Lung (tissue), 12 donors: ENCODE data around the gene PIWIL1. TPM values are rescaled to one million over a fixed set of nuclear protein-coding genes. Genes with fewer than 3 reads are reported as not detected.
A peak's percentile ranks its signal among the peaks of the same experiment; 100 is the strongest.

Experiments
- ATAC-seq: fragments of 200-7000 bp; cut with Tn5 transposase; one replicate; pipeline ENCODE4 v1.9.1; 2020; ENCODE audit warnings: moderate number of reproducible peaks; ENCODE audit not compliant: insufficient read depth, low FRiP score
- DNase-seq, 3 donors: peaks; one replicate each; pipeline ENCODE4 v3.0.0-alpha.2; 2013 to 2017
- H3K27ac ChIP-seq, 2 donors: one replicate each; pipeline ENCODE4 v1.5.1; 2013; ENCODE audit warnings: mild to moderate bottlenecking in 2 of 2, moderate library complexity in 2 of 2, control low read depth in 1 of 2, inconsistent platforms in 1 of 2, low read depth in 1 of 2, low read length in 1 of 2
- H3K27me3 ChIP-seq, 3 donors: one replicate each; pipeline ENCODE4 v1.5.1; 2013; ENCODE audit warnings: low read length in 2 of 3; ENCODE audit not compliant: control insufficient read depth in 3 of 3, insufficient read depth in 3 of 3
- H3K36me3 ChIP-seq, 4 donors: one replicate each; pipeline ENCODE4 v1.5.1; 2013; ENCODE audit warnings: low read length in 4 of 4, mild to moderate bottlenecking in 1 of 4, moderate library complexity in 1 of 4; ENCODE audit not compliant: control insufficient read depth in 4 of 4, insufficient read depth in 4 of 4
- H3K4me1 ChIP-seq, 5 donors: one replicate each; pipeline ENCODE4 v1.5.1; 2013; ENCODE audit warnings: low read length in 5 of 5, mild to moderate bottlenecking in 2 of 5, moderate library complexity in 1 of 5; ENCODE audit not compliant: control insufficient read depth in 5 of 5, insufficient read depth in 5 of 5
- H3K4me3 ChIP-seq: one replicate; pipeline ENCODE4 v1.5.1; 2013; ENCODE audit warnings: mild to moderate bottlenecking, control low read depth, moderate library complexity
- H3K9ac ChIP-seq, 2 donors: one replicate each; pipeline ENCODE4 v1.5.1; 2013; ENCODE audit warnings: low read length in 2 of 2, control low read depth in 1 of 2; ENCODE audit not compliant: insufficient read depth in 1 of 2
- H3K9me3 ChIP-seq, 4 donors: one replicate each; pipeline ENCODE4 v1.5.1; 2013; ENCODE audit warnings: low read length in 3 of 4, mild to moderate bottlenecking in 1 of 4, moderate library complexity in 1 of 4; ENCODE audit not compliant: control insufficient read depth in 4 of 4, insufficient read depth in 3 of 4
- WGBS, 2 donors: extraction: QIAGEN DNeasy Blood & Tissue Kit; methylation state at CpG; one replicate each; pipeline ENCODE4 v1.1.7; 2013; 5-methylcytosine and 5-hydroxymethylcytosine counted together
- polyA plus RNA-seq, 2 donors: library from polyadenylated mRNA; stranded (reverse); fragments of 200-250 nt; gene quantifications; one replicate each; pipeline ENCODE4 v1.2.1, GENCODE V29; 2013
- total RNA-seq, 2 donors: library from RNA; depleted of rRNA in 1 of 2; stranded (reverse); fragments of >200 nt in 1 of 2; gene quantifications; one replicate each; pipeline ENCODE4 v1.2.1, GENCODE V29; 2014 to 2021
- TF ChIP-seq, protein P1 (sequence below): IDR thresholded peaks from 2 replicates; pipeline ENCODE4 v1.5.1; 2012; ENCODE audit warnings: mild to moderate bottlenecking; ENCODE audit errors: control extremely low read depth, extremely low read depth
- donor health status: control.
- donor health status: control.
- donor health status: Bipolar disorder and iron deficiency.
- donor health status: healthy.
- donor health status: DM: yes; HTN: yes; CAD: no.

The PIWIL1 gene
- total and polyA plus RNA-seq, 4 donors, result not detected

DNA sequence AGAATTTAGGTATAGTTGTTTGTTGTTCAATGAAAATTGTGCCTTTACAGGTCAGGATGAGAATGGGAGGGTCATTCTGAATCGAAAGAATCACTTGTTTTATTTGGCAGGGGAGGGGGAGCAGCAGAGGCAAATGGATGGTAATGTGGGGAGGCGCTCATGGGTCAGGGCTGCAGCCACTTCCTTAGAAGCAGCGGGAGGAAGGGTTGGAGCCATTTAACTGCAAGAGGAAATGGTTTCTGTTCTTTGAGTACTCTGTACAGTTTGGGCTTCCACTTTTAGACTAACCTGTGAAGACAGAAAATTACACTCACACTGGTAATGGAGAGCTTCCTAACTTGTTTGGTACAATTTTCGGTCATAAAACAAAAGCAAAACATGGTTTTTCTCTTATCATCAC, 57.2 kb downstream of the PIWIL1 start:
- H3K9me3 ChIP-seq, result peaks cover 0 to 6% (median 0%) of the 10 kb centered on the region in 4 donors
- no peak overlapping the region for H3K27ac ChIP-seq
- no peak overlapping the region for H3K4me3 ChIP-seq
- WGBS, 2 donors, result 32 to 42% methylated on average over 4 of the region's 4 CpGs
- TF ChIP-seq, protein P1, sequence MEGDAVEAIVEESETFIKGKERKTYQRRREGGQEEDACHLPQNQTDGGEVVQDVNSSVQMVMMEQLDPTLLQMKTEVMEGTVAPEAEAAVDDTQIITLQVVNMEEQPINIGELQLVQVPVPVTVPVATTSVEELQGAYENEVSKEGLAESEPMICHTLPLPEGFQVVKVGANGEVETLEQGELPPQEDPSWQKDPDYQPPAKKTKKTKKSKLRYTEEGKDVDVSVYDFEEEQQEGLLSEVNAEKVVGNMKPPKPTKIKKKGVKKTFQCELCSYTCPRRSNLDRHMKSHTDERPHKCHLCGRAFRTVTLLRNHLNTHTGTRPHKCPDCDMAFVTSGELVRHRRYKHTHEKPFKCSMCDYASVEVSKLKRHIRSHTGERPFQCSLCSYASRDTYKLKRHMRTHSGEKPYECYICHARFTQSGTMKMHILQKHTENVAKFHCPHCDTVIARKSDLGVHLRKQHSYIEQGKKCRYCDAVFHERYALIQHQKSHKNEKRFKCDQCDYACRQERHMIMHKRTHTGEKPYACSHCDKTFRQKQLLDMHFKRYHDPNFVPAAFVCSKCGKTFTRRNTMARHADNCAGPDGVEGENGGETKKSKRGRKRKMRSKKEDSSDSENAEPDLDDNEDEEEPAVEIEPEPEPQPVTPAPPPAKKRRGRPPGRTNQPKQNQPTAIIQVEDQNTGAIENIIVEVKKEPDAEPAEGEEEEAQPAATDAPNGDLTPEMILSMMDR, result no peak
- no peak for DNase-seq
- no peaks in the 10 kb centered on the region for H3K36me3 ChIP-seq
- H3K4me1 ChIP-seq, result no peaks in the 10 kb centered on the region
- no peak for ATAC-seq
- no peak overlapping the region for H3K9ac ChIP-seq
- H3K27me3 ChIP-seq, result peaks cover 0 to 6% (median 0%) of the 10 kb centered on the region in 3 donors

- no peak overlapping the region for H3K27ac ChIP-seq
- TF ChIP-seq, protein P1, result no peak
- no peaks in the 10 kb centered on the region for H3K36me3 ChIP-seq
- peaks cover 0 to 4% (median under 1%) of the 10 kb centered on the region in 3 donors for H3K27me3 ChIP-seq
- WGBS, 2 donors, result 76 to 86% methylated on average over 2 of the region's 2 CpGs
- H3K4me1 ChIP-seq, result no peaks in the 10 kb centered on the region
- H3K9ac ChIP-seq, result no peak overlapping the region
- H3K9me3 ChIP-seq, result peaks cover 0 to 4% (median 0%) of the 10 kb centered on the region in 4 donors
- no peak overlapping the region for H3K4me3 ChIP-seq
- no peak for DNase-seq
- no peak for ATAC-seq
Observed at GRCh38 chr12:130396667-130397066, 59.0 kb downstream of the PIWIL1 start.

GRCh38 chr12:130398100-130398848, 60.6 kb downstream of the PIWIL1 start:
- Histone ChIP-seq H3K9ac (no peak overlapping the region), H3K4me1 (no peaks in the 10 kb centered on the region), H3K36me3 (no peaks in the 10 kb centered on the region), H3K4me3 (no peak overlapping the region), H3K27me3 (peaks cover 0 to 4% (median 0%) of the 10 kb centered on the region in 3 donors), H3K9me3 (peaks cover 0 to 1% (median 0%) of the 10 kb centered on the region in 4 donors), H3K27ac (no peak overlapping the region)
- TF ChIP-seq, protein P1, result no peak
- 63 to 71% methylated on average over 12 of the region's 12 CpGs for WGBS, 2 donors
- DNase-seq (peak; percentile 12 to 55 (median 21)), ATAC-seq (no peak)
